Measurements from ENCODE around the gene SMARCC2.

DNA sequence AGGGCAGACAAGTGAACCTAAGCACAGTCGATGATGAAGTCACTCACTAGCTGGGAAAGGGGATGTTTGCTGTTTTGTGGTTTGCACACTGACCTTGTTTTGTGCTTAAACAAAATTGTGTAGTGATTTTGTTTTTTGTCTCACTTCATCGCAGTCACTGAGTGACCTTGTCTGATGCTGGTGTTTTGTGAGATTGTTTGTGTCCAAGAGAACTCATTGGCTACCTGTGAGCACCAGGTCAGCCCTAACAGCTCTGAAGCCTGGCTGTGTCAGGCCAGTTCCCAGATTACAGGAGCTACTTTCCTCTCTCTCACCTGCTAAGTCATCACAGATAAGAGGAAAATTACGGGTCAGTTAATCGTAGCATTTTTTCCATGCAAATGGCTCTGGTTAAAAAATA, 65.2 kb downstream of the SMARCC2 start:
- TF ChIP-seq RAD21 (IDR thresholded peaks at IDR 0.05; ENCODE audit: low read depth) = no peak
- TF ChIP-seq, protein P1, sequence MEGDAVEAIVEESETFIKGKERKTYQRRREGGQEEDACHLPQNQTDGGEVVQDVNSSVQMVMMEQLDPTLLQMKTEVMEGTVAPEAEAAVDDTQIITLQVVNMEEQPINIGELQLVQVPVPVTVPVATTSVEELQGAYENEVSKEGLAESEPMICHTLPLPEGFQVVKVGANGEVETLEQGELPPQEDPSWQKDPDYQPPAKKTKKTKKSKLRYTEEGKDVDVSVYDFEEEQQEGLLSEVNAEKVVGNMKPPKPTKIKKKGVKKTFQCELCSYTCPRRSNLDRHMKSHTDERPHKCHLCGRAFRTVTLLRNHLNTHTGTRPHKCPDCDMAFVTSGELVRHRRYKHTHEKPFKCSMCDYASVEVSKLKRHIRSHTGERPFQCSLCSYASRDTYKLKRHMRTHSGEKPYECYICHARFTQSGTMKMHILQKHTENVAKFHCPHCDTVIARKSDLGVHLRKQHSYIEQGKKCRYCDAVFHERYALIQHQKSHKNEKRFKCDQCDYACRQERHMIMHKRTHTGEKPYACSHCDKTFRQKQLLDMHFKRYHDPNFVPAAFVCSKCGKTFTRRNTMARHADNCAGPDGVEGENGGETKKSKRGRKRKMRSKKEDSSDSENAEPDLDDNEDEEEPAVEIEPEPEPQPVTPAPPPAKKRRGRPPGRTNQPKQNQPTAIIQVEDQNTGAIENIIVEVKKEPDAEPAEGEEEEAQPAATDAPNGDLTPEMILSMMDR (IDR thresholded peaks at IDR 0.05 in 2 of 3, conservative IDR thresholded peaks at IDR 0.05 in 1 of 3; ENCODE audit: borderline replicate concordance in 1 of 3, insufficient read depth in 1 of 3, low read depth in 2 of 3, low read length in 2 of 3) = no peak
